Islet precursor cell (in vitro differentiated cells): ENCODE data around the gene PKD1L1.

Source experiments
- DNase-seq: peaks from one replicate; pipeline ENCODE4 v3.0.0-alpha.2; 2018

PKD1L1 gene

GRCh38 chr7:47787249-47788069 lies 160.8 kb downstream of the PKD1L1 start:
- no peak for DNase-seq

- peak; percentile 99 for DNase-seq
Observed at GRCh38 chr7:47786557-47787248, 161.6 kb downstream of the PKD1L1 start.

GRCh38 chr7:47785923-47786556 lies 162.2 kb downstream of the PKD1L1 start:
- no peak for DNase-seq

DNA sequence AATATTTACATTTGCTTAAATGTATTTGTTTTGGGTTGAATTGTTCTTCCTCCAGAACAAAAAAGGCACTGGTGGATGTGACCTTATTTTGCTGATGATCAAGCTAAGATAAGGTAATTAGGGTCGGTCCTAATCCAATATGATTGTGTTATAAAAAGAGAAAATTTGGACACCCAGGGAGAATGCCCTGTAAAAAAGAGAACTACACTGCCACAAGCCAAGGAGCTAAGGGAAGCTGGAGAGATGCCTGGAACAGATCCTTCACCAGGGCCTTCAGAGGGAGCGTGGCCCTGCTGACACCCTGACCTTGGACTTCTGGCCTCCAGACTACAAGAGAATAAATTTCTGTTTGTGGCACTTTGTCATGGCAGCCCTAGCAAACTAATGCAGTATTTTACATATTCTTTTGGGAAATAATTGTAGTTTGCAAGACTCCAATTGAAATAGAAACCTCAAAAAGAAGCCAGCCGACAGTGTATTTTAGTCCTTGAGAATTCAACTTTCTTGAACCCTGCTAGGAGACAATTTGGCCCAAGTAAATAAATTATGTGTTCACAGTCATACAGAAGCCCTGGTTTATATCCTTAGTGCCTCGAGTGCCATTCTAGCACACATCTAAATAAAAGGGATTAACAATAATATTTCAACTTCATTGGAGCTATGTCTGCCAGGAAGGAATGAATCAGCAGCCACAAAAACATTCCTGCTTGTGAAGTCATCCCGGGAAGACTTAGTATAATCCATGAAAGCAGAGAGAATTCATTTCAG lies 164.6 kb downstream of the PKD1L1 start:
- DNase-seq, result no peak

DNA sequence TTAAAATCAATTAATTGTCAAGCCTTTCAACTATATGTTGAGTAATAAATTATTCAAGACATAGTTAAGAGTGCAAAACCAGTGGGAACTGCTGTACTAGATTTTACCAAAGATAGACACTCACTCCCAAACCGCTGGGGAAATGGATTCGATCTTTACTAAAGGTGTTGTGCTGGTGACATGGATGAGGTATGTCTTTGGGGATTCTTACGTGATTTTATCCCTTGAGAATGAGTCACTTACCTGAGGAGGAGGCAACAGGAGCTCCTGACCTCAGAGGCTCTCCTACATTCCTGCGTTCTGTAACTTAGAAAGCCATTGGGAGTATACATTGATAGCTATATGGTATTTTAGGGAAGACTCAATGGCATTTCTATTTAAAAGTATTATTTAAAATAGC lies 165.5 kb downstream of the PKD1L1 start:
- no peak for DNase-seq

DNA sequence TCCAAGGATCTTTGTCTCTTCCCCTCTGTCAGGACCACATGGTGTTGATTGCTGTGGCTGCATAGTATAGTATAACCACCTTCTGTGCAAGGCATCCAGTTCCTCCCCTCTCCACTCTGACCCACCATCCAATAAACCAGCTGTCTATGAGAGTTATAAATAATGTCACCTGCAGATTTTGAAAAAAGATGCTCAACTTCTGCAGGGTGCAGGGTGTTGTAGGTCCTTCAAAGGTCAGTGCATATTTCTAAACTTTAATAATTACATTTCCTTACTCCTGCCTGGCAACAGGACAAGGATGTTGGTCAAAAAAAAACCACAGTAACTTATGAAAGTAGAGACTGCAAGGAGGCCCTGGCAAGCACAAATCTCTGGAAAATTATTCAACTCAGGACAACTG lies 166.2 kb downstream of the PKD1L1 start:
- no peak for DNase-seq

GRCh38 chr7:47780555-47780954 lies 167.7 kb downstream of the PKD1L1 start:
- no peak for DNase-seq

DNA sequence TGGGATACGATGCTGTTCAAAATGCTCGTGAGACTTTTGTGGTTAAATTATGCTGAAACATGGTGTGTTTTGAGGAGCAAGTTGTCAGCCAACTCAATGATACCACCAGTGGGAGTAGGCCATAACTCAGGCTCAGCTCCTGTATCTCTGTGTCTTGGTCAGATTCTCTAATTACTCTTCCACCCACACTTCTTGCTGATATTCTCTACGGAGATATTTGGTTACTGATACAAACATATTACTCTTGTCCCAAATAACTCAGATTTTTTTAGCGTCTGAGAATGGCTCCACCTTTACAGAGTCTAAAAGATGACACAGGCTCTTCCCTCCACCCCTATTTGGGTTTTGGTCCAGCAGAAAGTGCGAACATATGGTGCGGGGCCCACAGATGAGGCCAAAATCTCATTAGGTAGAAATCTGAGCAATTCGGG lies 168.9 kb downstream of the PKD1L1 start:
- DNase-seq, result no peak

DNA sequence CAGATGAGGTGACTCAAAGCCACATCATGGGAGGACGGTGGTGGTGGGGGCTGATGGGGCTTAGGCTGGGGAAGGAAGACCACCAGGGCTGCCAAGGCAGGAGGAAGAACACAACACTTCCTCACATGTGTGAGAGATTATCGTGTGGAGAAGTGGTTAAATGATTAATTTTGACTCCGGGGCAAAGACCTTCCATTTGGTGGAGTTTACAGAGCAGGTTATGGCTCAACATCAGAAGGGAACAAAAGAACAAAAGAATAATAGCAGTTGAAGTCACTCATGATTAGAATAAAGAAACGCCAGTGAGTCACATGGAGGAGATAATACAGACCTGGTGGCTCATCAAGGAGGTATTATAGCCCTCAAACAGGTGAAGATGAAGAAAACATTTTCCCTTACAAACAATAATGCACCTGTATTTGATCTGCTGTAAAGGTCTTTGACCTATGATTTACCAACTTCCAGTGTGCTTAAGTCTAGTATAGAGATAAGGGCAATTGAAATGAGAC lies 170.1 kb downstream of the PKD1L1 start:
- no peak for DNase-seq

GRCh38 chr7:47777531-47778152 lies 170.6 kb downstream of the PKD1L1 start:
- no peak for DNase-seq

DNA sequence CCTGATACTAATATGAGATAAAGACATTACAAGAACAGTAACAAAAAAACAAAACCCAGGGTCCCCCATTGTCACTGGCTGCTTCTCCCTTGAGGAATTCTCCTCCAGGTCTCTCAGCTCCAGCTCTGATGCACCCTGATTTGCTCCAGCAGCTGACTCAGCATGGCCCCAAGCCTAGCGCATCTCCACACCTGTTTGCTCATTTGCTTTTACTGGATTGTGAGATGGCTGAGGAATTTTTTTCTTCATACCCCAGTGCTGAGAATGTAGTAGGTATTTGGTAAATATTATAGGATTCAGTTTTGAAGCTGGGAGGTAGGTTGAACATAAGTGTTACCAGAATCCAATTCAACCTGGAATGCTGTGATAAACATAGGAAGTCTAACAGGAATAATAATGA lies 171.9 kb downstream of the PKD1L1 start:
- DNase-seq, result no peak

GRCh38 chr7:47775238-47775637 lies 173.0 kb downstream of the PKD1L1 start:
- no peak for DNase-seq

DNA sequence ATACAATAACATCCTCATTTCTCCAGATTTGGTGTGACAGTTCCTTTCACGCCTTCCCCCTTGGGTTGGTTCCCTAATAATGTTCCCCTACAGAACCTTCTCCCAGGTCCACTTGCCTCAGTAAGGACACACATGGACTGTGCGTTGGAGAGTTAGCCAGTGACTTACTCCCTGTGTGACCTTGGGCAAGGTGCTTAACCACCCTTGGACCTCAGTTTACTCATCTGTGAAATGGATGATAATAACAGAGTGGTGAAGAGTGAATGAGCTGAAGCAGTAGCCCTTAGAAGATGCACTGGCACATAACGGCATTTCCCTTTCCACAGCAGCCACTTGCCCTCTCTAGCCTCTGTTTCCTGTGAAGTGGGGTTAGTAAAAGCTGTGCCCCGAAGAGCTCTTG lies 175.8 kb downstream of the PKD1L1 start:
- no peak for DNase-seq

DNA sequence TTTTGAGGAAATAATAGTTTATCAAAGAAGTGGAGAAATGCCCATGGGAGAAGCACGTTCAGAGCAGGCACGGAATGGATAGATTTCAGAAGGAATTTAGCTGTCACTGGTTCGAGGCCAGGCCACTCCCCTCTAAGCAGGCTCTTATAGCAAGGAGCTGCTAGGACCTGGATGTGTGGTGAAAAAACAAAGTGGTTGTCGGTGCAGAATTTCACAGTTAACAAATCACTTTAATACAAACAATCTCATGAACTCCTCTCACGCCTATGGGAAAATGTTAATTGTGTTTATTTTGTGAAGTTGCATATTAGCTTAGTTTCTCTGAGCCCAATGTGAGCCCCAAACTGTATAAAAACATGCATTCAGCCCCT lies 176.3 kb downstream of the PKD1L1 start:
- DNase-seq, result no peak

- no peak for DNase-seq
Observed at GRCh38 chr7:47771336-47771989, 176.8 kb downstream of the PKD1L1 start.

GRCh38 chr7:47766126-47766525 lies 182.1 kb downstream of the PKD1L1 start:
- DNase-seq, result no peak

- DNase-seq, result no peak
Observed at GRCh38 chr7:47765373-47765979, 182.8 kb downstream of the PKD1L1 start.

GRCh38 chr7:47764746-47765145 lies 183.5 kb downstream of the PKD1L1 start:
- DNase-seq, result no peak

GRCh38 chr7:47763063-47763974 lies 184.9 kb downstream of the PKD1L1 start:
- DNase-seq, result peak; percentile 86

- DNase-seq, result no peak
Observed at GRCh38 chr7:47762746-47763062, 185.6 kb downstream of the PKD1L1 start.

DNA sequence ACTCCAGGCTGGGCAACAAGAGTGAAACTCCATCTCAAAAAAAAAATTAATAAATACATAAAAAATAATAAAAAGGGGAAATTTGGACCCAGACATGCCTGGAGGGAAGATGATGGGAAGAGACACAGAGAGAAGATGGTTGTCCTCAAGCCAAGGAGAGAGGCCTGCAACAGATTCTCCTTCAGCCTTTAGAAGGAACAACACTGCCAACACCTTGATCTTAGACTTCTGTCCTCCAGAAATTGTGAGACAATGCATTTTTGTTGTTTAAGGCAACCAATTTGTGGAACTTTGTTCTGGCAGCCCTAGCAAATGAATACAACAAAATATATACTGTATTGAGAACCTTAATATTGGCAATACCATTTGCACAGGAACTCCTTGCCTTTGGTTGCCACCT lies 186.1 kb downstream of the PKD1L1 start:
- no peak for DNase-seq
